ENCODE results near the gene FMN2.

The FMN2 gene

DNA sequence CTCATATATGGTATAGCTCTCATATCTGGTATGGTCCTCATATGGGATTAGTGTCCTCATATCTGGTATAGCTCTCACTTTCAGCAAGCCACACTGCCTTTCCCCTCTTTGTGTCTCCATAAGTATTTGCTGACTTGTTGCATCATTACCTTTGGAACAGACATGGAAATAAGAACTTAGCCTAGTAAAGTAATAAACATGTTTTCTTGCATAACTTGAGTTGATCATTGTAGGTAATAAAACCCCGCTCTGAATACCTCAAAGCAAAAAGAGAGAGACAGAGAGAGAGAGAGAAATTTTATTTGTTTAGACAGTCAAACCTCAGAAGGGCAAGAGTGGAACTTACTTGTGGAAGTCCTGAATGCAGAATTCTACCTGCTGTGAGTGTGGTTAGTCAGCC is 350.0 kb downstream of the FMN2 start:
- no peak for ATAC-seq

DNA sequence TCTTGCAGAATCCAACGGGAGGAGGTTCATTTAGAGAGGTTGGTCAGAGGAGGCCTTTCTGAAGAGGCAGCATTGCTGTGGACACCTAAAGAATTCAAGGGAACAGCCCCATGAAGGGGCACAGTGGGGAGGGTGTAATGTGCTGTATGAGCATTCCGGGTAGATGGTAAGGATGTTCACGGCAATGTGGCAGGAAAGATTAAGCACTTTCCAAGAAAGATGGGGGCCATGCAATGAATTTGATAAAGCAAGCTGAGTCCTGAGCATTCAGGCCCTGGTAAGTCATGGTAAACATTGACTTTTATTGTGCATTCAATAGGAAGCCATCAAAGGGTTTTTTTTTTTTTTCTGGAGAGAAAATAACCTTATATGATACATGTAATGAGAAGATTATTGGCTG is 353.7 kb downstream of the FMN2 start:
- ATAC-seq, result no peak

DNA sequence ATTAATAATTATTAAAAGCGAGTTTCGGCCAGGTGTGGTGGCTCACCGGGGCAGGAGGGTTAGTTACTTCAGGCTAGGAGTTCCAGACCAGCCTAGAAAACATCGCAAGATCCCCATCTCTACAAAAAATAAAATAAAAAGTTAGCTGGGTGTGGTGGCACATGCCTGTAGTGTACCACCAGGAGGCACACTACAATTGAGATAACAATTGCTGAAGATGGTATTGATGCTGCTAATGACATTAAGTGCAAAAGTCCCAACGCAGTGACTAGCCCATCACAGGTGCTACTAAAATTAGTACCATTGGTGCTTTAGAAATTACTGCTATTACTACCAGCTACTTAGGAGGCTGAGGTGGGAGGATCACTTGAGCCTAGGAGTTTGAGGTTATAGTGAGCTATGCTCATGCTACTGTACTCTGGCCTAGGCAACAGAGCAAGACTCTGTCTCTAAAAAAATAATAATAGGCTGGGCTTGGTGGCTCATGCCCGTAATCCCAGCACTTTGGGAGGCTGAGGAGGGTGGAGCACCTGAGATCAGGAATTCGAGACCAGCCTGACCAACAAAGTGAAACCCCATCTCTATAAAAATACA is 363.6 kb downstream of the FMN2 start:
- no peak for ATAC-seq

DNA sequence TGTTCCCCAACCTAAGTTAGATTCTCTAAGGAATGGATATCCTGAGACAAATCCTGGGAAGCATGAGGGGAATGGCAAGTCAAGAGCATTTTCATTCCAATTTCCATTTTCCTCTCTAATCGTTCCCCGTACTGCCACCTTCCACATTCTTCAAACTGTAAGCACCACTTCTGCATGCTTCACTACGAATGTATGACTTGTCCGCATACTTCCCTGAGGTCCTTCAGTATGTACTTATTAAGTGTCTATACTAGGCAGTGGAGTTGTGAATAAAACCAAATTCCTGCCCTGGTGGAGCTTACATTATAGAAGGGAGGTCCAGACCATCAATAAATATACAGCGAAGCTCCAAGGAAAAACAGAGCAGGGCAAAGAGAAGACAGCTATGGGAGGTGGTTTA is 365.5 kb downstream of the FMN2 start:
- ATAC-seq, result no peak

DNA sequence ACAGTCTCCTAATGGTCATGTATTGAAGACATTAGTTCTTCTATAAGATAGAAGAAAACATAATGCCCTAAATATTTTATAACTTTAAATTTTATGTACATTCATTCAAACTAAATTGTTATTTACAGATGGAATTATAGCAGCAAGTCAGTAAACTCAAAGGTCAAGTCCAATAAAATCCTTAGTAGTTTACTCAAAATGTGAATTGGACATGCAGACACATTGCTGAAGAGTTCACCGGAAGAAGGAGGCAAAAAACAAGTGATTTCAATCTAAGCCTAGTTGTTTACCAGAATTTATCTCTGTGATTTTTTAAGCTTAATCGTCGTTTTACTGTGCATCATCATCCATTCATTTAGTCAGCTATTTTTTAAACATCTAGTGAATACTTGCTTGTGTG is 370.6 kb downstream of the FMN2 start:
- ATAC-seq, result no peak

DNA sequence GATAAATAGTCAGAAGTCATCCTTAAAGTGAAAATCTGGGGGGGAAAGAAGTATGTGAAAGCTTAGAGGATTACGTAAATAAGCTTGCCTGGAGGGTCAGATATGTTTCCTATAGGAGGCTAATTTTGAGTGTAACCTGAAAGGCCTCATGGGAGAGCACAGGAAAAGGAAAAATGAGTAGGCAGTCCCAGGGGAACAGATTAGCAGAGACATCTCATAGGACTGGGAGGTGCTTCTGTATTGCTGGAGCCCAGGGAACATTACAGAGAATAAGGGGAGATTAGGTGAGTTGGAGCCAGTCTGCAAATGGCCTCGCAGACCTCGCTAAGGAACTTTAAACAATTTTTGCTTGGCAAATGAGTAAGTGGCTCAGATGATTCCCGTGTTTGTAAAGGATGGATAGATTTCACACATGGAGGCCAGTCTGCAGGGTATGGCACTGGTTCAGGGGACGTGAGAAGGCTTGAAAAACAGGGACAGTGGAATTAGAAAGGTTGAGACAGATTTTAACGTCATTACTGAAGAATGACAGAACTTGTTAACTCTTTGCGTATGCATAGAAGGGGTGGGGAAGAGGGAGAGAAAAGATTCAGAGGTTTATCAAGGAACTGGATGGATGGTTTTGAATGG is 371.2 kb downstream of the FMN2 start:
- no peak for ATAC-seq

DNA sequence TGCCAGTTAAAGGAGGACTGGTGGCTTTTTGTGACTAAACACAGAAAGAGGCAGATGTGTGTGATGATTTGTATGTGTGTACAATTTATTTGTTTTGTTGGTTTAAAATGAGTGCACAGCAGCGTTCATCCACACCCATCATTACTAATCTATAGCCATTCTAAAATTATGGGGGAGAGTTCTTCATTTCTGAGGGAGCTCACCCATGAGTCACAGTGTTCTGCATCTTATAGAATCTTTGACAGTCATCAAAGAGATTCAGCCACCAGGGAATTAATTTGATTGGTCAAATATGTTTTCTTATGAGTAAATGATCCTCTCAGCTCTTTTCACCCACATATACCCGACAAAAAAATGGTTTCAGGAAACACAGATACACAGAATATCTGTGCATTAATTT is 372.4 kb downstream of the FMN2 start:
- no peak for ATAC-seq

DNA sequence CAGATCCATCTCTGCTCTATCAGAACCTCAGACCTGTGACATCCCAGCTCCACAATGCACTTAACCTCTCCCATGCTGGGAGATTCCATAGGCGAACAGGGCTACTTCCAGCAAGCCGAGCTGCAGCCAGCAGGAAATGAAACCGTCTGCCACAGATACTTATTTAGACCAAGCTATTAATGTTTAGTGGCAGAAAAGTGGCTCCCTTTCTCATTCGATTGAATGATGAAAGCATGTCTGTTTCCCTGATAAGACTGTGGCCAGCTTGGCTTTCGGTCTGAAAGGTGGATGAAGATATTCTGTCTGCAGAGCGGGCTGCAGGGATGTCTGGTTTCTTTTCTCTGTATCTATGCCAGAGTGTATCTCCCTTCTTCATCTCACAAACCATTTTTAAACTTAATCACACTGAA is 373.9 kb downstream of the FMN2 start:
- ATAC-seq, result no peak

DNA sequence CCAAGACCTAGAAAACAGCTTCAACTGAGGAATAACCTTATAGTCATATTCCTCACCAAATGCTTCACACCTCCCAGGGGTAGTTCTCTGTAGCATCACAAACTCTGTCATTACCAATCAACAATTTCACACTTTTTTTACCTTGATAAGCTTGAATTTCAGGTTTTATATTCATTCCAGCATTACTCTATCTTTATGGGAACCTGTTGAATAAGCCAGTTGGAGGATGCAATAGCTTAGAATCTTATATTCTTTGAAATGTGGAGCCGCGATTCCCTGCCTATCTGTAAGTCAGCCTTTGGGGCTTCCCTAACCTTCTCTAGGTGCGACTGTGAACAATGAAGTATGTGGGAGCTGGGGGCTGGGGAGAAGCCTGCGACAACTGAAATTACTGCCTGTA is 374.8 kb downstream of the FMN2 start:
- ATAC-seq, result no peak

DNA sequence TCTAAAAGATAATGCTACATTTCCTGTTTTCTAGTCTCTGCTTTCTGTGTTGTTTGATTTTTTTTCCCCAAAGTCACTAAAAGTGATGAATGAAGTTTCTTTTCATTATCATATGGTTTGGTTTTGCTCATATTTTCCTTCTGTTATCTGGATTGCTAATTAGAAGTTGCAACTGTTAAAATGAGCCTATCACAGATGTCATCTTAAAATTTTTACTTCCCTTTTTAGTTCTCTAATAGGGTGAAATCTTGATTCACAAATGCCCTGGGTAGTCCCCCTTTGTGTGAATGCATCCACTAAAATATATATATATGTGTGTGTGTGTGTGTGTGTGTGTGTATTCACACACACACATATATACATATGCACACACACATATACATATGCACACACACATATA is 376.2 kb downstream of the FMN2 start:
- no peak for ATAC-seq

DNA sequence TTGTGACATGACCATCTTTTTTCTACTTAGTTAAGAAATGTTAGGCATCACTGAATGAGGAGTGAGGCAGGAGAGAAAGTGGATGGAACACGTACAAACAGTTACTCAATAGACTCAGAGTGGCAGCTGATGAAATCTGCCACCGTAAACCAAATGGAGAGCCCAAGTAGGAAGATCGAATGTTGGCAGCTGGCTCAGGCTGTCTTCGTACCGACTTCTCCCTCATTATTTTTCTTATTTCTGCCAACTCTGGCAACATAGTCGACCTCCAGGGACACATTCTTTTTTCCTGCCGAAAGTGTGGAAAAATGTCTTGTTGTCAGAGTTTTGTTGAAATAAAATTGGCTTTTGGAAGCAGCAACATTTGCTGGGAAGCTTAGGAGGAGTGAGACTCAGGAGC is 377.0 kb downstream of the FMN2 start:
- ATAC-seq, result no peak

DNA sequence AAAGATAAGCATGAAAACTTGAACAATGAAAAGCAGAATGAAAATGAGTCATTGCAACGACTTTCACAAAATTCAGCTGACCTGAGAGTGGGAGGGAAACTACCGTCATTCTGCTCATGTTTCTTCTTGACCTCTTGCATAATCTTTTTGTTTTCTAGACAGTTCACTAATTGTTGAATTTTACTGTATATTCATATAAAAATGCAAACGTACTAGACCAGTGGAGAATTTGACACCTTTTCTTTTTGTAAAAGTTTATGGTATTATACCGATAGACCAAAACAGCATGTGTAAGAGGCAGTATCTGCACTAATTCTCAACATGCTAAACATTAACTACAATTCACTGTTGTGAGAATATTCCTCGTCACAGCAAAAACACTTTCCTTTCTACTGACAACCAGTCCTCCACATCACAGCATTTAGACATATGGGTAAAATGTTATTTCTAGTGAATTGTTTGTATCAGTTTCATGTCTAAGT is 382.5 kb downstream of the FMN2 start:
- ATAC-seq, result no peak

DNA sequence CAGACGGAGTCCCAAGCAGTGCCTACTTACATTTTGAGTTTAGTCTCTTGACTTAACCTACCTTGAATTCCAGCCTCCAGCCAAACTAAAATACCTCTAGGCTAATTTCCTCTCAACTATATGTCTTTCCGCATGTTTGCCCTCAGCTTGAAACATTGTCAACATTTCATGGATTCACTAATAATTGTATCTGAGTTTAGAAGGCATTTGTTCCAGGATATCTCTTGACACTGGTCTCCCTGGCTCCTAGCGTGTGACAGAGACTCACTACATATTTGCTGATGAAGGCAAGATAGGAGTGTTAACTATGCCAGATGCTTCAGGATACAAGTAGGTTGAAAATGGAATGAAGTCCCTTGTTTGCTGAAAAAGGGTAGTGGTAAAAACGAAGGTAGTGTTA is 384.1 kb downstream of the FMN2 start:
- ATAC-seq, result no peak

DNA sequence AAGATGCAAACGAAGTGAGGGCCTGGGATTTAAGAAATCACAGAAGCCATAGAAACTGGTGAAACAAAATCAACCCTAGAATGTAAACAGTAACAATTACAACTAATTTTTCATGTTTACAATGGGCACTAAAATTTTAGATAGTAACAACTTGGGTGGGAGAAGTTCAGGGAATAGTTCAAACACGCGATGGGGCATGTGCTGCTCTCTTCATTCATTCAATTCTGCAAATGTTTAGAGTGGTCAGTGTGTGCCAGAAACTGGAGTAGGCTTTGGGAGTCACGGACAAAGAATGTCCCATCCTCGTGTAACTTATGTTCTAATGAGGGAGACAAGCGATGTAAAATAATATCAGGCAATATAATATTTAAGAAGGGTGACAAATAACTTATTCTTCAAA is 386.9 kb downstream of the FMN2 start:
- no peak for ATAC-seq

DNA sequence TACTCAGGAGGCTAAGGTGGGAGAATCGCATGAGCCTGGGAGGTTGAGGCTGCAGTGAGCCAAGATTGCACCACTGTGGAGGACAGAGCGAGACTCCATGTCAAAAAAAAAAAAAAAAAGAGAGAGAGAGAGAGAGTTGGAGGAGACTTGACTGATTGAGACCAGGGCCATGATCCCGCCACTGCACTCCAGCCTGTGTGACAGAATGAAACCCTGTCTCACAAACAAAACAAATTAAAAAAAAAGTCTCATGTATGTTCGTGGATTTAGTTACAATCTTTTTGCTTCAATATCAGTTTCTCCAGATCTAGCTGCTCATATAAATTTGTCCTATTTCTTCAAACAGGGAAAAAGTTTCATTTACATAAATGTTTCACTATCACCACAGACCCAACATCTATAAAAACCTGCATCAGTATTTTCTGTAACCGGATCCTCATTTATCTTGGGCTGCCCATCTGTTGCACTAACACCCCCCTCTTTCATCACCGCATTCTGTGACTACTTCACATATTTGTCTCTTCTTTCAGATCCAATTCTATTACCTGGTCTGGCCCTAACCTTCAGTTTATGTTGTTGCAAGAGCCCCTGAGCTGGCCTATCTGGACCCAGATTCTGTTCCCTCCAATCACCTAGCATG is 393.2 kb downstream of the FMN2 start:
- no peak for ATAC-seq

DNA sequence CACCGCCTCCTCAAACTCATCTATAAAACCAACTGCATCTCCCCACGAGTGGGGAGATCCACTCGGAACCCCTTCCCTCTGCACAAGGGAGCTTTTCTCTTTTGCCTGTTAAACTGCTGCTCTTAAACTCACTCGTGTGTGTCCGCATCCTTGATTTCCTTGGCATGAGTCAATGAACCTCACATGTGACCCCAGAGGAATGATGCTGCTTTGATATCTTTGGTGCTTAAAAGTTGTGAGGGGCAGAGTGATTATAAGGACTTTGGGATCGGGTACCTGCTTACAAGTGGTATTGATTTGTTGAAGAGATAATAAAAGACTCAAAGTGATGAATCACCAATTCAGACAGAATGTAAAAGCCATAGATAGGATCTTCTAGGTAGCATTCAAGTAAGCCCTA is 394.9 kb downstream of the FMN2 start:
- no peak for ATAC-seq

DNA sequence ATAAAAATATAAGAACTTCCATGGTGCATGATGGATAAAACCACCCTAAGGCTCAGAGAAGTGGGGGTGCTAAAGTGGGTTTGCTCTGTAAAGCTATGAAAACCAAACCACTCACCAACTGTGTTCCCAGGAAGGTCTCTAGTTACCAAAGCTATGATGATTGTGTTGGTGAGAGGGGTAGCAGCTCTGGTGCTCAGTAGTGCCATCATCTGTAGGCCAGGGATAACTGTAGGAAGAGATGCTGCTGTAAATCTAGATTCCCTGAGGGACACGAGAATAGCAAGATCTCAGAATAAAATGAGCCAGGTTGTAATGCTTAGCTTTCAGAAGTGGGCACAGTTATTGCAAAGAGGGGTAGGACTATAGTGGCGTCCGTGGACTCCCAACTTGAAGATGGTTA is 395.8 kb downstream of the FMN2 start:
- ATAC-seq, result no peak

DNA sequence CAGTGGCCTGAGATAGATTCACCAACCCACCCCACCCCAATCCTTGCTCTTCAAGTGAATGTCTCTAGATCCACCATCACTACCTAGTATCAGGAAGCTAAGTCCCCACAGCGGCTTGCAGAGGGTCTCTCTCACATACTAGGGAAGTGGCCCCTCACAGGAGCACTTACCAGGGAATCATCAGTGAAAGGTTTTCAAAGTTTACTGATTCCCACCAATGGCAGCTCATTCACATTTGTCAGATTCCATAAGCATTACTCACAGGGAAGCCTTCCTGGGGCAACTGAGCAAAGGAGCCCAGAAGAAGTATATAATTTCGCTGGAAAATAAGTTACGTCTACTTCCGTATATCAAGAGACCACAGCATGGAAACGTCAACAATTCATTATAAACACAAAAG is 399.5 kb downstream of the FMN2 start:
- no peak for ATAC-seq

DNA sequence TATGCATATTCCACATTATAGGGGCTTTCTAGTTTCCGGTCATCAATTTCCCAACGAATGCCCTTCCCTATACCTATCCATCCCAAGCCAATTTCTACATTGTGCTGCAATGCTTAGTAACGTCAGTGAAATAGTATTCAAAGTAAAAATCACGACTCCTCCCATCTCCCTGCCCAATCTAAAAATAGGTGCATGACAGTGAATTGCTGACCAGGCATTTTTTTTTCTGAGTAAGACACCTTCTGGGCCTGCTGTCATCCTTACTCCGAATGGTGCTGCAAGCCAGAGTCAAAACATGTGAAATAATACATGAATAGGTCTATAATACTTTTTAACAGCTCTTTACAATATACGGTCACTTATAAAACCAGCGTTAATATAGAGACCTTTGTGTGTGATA is 400.1 kb downstream of the FMN2 start:
- no peak for ATAC-seq

DNA sequence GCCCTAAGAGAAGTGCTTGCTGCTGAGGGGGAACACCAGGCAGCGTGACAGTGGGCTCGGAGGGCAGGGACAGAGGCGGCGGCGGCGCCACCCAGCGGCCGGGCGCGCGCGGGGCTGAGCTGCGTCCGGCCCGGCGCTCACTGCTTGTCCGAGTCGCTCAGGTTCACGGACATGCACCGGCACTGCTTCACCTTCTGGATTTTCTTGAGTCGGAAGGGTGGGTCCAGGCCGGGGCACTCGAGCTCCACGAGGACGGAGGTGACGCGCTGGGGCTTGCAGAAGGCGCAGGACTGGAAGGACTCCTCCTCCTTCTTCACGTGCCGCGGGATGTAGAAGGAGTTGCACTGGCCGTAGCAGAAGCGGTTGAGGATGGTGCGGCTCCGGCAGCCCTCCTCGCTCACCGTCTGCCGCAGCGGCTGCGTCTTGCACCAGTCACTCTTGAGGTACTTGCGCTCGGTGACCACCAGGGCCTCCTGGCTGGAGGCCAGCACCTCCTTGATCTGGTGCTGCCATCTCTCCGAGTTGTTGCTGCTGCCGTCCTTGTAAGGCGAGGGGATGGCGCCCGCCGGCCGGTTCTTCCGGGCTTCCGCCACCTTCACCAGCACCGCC is 401.3 kb downstream of the FMN2 start:
- ATAC-seq, result no peak

DNA sequence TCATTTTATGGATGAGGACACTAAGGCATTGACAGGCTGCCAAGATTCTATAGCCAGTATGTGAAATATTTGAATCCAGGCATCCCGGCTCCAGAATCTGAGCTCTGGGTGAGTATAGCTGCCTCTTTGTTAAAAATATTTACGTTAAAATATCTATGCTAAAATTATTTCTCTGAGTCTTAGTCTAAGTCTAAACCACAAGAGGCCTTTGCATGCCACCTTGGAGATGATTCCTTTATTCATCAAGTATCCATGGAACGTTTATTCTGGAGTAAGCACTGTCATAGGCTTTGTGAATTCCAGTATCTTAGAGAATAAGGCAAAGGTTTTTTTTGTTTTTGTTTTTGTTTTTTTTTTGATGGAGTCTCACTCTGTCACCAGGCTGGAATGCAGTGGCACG is 403.9 kb downstream of the FMN2 start:
- ATAC-seq, result no peak

DNA sequence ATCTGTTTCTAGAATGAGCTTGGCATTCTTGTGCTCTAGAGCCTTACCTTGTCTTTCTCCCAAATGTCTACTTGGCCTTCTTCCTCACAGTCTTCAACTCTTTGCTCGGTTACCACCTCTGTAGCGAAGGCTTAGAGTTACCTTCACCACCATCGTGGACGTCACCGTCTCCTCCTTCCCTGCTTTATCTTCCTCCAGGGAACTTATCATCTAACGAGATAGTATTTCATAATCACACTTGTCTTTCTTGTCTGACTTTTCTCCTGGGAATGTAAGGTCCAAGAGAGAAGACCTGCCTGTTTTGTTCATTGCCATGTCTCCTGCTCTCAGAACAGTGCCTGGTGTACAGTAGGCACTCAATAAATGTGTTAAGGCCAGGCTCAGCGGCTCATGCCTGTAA is 404.7 kb downstream of the FMN2 start:
- ATAC-seq, result no peak

DNA sequence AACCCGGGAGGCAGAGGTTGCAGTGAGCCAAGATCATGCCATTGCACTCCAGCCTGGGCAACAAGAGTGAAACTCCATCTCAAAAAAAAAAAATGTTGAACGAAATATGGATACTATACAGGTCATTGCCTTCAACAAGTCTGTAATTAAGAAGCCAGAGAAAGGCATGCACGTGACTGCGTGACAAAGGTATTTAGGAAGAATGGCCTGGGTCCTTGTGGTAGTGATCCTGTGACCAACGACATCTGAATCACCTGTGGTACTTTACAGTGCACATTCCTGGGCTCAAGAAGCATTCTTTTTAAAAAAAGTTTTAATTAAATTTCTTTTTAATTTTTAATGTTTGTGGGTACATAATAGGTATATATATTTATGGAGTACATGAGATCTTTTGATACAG is 405.3 kb downstream of the FMN2 start:
- ATAC-seq, result no peak

DNA sequence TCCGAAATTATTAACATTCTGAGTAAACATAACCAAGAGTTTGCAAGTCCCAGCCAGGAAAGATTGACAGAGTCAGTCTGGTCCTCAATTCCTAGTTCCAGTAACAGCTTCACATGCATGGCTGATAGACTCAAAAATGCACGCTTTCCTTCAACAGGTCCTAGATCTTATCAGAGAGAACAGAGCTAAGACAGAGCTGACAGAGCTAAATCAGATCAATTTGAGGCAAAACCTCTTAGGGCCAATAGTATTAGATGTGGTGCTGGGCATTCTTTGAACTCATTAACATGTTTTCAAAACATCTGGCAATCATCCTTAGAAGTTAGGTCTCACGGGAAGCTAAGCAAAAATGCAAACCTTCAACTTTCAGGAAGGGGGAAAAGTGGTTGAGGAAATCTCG is 406.2 kb downstream of the FMN2 start:
- ATAC-seq, result no peak
